Astrocyte (in vitro differentiated cells and primary cell): ENCODE results near the gene ZNF292. TPM values are rescaled to one million over a fixed set of nuclear protein-coding genes. Genes with fewer than 3 reads are reported as not detected.

Source experiments
- DNase-seq: peaks from one replicate; pipeline ENCODE4 v3.0.0-alpha.2; 2010; ENCODE audit warnings: low read depth
- FAIRE-seq: peaks from 2 replicates; lab custom pipeline; 2011; peaks lifted over from hg19 to GRCh38; lab: Jason Lieb, UNC
- H2AFZ ChIP-seq: 2 replicates; pipeline ENCODE4 v1.6.0; 2012; ENCODE audit warnings: low read depth, low read length, inconsistent platforms
- H3K27ac ChIP-seq: 2 replicates; pipeline ENCODE4 v1.5.1; 2011; ENCODE audit warnings: low read depth, low read length, inconsistent platforms
- H3K27me3 ChIP-seq: 2 replicates; pipeline ENCODE4 v1.6.0; 2011; ENCODE audit warnings: low read length, inconsistent platforms; ENCODE audit not compliant: insufficient read depth
- H3K36me3 ChIP-seq: 2 replicates; pipeline ENCODE4 v1.5.1; 2011; ENCODE audit warnings: low read length, inconsistent platforms; ENCODE audit not compliant: insufficient read depth
- H3K4me1 ChIP-seq: 2 replicates; pipeline ENCODE4 v1.5.1; 2011; ENCODE audit warnings: low read length, inconsistent platforms; ENCODE audit not compliant: insufficient read depth
- H3K4me2 ChIP-seq: 2 replicates; pipeline ENCODE4 v1.6.0; 2012; ENCODE audit warnings: low read length, inconsistent platforms
- H3K4me3 ChIP-seq: 2 replicates; pipeline ENCODE4 v1.5.1; 2011; ENCODE audit warnings: low read depth, mild to moderate bottlenecking, low read length, inconsistent platforms; ENCODE audit not compliant: insufficient read depth
- H3K79me2 ChIP-seq: 2 replicates; pipeline ENCODE4 v1.6.0; 2012; ENCODE audit warnings: mild to moderate bottlenecking, low read length, inconsistent platforms; ENCODE audit not compliant: insufficient read depth
- H3K9ac ChIP-seq: 2 replicates; pipeline ENCODE4 v1.6.0; 2012; ENCODE audit warnings: mild to moderate bottlenecking, low read length, inconsistent platforms
- H3K9me3 ChIP-seq: 2 replicates; pipeline ENCODE4 v1.5.1; 2012; ENCODE audit warnings: low read depth, mild to moderate bottlenecking, low read length, inconsistent platforms; ENCODE audit not compliant: insufficient read depth
- H4K20me1 ChIP-seq: 2 replicates; pipeline ENCODE4 v1.6.0; 2012; ENCODE audit warnings: low read length, inconsistent platforms; ENCODE audit not compliant: insufficient read depth
- H3K27ac Mint-ChIP-seq: one replicate; pipeline ENCODE4 v1.8.0; 2021; ENCODE audit warnings: mild to moderate bottlenecking, mixed read lengths; ENCODE audit not compliant: unreplicated experiment
- H3K27me3 Mint-ChIP-seq: one replicate; pipeline ENCODE4 v1.8.0; 2021; ENCODE audit warnings: low read depth, mixed read lengths; ENCODE audit not compliant: unreplicated experiment
- H3K36me3 Mint-ChIP-seq: one replicate; pipeline ENCODE4 v1.8.0; 2021; ENCODE audit warnings: low read depth, mixed read lengths; ENCODE audit not compliant: unreplicated experiment
- H3K4me1 Mint-ChIP-seq: one replicate; pipeline ENCODE4 v1.8.0; 2021; ENCODE audit warnings: low read depth, mixed read lengths; ENCODE audit not compliant: unreplicated experiment
- H3K4me3 Mint-ChIP-seq: one replicate; pipeline ENCODE4 v1.8.0; 2021; ENCODE audit warnings: mild to moderate bottlenecking, moderate library complexity, mixed read lengths; ENCODE audit not compliant: unreplicated experiment
- H3K9me3 Mint-ChIP-seq: one replicate; pipeline ENCODE4 v1.8.0; 2021; ENCODE audit warnings: mild to moderate bottlenecking, mixed read lengths; ENCODE audit not compliant: unreplicated experiment
- EZH2 ChIP-seq: IDR thresholded peaks from 2 replicates; pipeline ENCODE4 v1.6.1; 2012; ENCODE audit warnings: mild to moderate bottlenecking, low read length, inconsistent platforms; ENCODE audit not compliant: insufficient read depth
- total RNA-seq: library from RNA; stranded (reverse); gene quantifications from 2 replicates; pipeline ENCODE4 v1.2.1, GENCODE V29; 2021
- TF ChIP-seq, protein P1 (sequence below): IDR thresholded peaks from 2 replicates; pipeline ENCODE4 v1.5.1; 2011; ENCODE audit warnings: low read depth, mild to moderate bottlenecking, inconsistent platforms, low read length, moderate library complexity; ENCODE audit not compliant: insufficient read depth

Gene ZNF292
- total RNA-seq, 1 donor from 2014 or later = 31.5 TPM

DNA sequence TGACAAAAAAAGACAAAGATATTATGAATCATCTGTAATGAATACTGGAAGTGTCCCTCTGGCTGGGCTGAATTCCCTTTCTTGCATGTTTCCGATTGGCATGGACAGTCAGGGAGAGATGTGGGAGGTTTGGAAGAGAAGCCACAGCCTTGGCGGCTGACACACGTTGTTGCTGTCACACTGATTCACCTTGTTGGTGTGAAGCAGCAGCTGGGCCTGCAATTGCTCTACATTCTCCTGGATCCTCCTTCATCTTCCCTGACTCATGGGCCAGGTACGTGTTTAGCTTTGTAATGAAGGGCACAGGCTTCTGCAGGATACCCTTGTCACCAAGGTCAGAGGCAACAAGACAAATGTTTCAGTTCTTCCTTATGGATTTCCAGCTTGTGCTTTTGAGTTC, 153.6 kb downstream of the ZNF292 start:
- Mint-ChIP-seq H3K27ac (no peak overlapping the region), H3K36me3 (no peaks in the 10 kb centered on the region), H3K27me3 (no peaks in the 10 kb centered on the region), H3K4me1 (no peaks in the 10 kb centered on the region), H3K9me3 (peaks cover 3% of the 10 kb centered on the region), H3K4me3 (no peak overlapping the region)
- peaks cover 7% of the 10 kb centered on the region for H3K27me3 ChIP-seq
- no peaks in the 10 kb centered on the region for H3K9me3 ChIP-seq
- H2AFZ ChIP-seq = no peak overlapping the region
- H3K4me1 ChIP-seq = no peaks in the 10 kb centered on the region
- H3K4me3 ChIP-seq = no peak overlapping the region
- no peak for FAIRE-seq
- H4K20me1 ChIP-seq = no peaks in the 10 kb centered on the region
- TF ChIP-seq EZH2 = no peak
- TF ChIP-seq, protein P1, sequence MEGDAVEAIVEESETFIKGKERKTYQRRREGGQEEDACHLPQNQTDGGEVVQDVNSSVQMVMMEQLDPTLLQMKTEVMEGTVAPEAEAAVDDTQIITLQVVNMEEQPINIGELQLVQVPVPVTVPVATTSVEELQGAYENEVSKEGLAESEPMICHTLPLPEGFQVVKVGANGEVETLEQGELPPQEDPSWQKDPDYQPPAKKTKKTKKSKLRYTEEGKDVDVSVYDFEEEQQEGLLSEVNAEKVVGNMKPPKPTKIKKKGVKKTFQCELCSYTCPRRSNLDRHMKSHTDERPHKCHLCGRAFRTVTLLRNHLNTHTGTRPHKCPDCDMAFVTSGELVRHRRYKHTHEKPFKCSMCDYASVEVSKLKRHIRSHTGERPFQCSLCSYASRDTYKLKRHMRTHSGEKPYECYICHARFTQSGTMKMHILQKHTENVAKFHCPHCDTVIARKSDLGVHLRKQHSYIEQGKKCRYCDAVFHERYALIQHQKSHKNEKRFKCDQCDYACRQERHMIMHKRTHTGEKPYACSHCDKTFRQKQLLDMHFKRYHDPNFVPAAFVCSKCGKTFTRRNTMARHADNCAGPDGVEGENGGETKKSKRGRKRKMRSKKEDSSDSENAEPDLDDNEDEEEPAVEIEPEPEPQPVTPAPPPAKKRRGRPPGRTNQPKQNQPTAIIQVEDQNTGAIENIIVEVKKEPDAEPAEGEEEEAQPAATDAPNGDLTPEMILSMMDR = no peak
- no peak overlapping the region for H3K4me2 ChIP-seq
- no peak for DNase-seq
- H3K27ac ChIP-seq = no peak overlapping the region
- no peaks in the 10 kb centered on the region for H3K79me2 ChIP-seq
- H3K9ac ChIP-seq = no peak overlapping the region
- H3K36me3 ChIP-seq = no peaks in the 10 kb centered on the region

- Histone ChIP-seq H3K9ac (no peak overlapping the region), H3K27ac (no peak overlapping the region), H3K27me3 (peaks cover 10% of the 10 kb centered on the region), H2AFZ (no peak overlapping the region), H3K4me3 (no peak overlapping the region), H3K4me1 (no peaks in the 10 kb centered on the region), H3K79me2 (no peaks in the 10 kb centered on the region), H4K20me1 (no peaks in the 10 kb centered on the region), H3K4me2 (no peak overlapping the region), H3K36me3 (no peaks in the 10 kb centered on the region), H3K9me3 (no peaks in the 10 kb centered on the region)
- TF ChIP-seq, protein P1 = no peak
- no peak for TF ChIP-seq EZH2
- no peak for DNase-seq
- Mint-ChIP-seq H3K4me1 (no peaks in the 10 kb centered on the region), H3K4me3 (no peak overlapping the region), H3K9me3 (peaks cover 3% of the 10 kb centered on the region), H3K27ac (no peak overlapping the region), H3K36me3 (no peaks in the 10 kb centered on the region), H3K27me3 (peaks cover 5% of the 10 kb centered on the region)
- peak; percentile 41 for FAIRE-seq
Measured at GRCh38 chr6:87312860-87313259, 157.5 kb downstream of the ZNF292 start.

Other genes starting within 250 kb of the ZNF292 start
- not detected in 2 replicates for gene HTR1E, start 218.0 kb upstream of the ZNF292 start, total RNA-seq
- gene CGA, start 60.5 kb upstream of the ZNF292 start, total RNA-seq = 1.5 and 2.0 TPM in 2 replicates
- gene SMIM8, start 167.0 kb downstream of the ZNF292 start, total RNA-seq = 6.9 and 7.6 TPM in 2 replicates
- gene GJB7, start 173.7 kb downstream of the ZNF292 start, total RNA-seq = not detected in 2 replicates
- gene C6orf163, start 189.2 kb downstream of the ZNF292 start, total RNA-seq = 1.6 and 2.9 TPM in 2 replicates